GM21447 (cell line): ENCODE data around the gene HS1BP3.

Experiments used
- ATAC-seq: cut with Tn5 transposase; IDR thresholded peaks from one replicate; pipeline ENCODE4 v1.9.1; 2021; ENCODE audit not compliant: unreplicated experiment

The HS1BP3 gene

DNA sequence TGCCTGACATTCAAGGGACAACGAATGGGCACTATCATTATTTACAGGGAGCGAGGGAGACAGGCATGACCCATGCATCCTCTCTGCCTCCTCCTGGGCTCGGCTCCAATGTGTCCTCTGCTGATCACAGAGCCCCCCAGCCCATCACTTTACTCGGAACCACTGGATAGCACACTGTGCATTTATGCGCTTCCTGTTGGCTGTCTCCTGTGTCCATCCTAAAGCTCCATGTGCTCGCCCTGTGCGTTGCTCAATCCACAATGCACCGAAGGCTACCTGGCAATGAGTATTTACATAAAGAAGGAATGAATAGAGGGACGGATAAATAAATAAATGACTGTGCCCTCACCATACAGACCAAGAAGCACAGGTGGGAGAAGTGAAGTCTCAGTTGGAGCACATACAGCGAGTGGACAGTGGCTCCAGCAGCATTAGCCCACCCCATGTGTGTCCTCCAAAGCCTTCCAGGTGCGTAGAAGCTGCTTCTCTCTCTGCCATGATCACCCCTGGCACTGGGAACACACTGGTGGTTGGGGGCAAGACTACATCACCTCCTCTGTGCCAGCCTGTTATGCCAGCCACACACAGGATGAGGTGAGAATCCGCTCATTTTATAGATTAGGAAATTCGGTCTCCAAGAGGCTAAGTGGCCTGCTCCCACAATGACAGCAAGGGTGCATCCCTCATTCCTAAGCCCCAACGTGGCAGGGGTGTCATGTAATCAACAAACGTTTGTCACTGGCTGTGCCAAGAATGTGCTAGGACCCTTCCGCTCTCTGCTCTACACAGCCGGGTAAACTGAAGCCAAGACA, 13.7 kb upstream of the HS1BP3 start:
- ATAC-seq: no peak

DNA sequence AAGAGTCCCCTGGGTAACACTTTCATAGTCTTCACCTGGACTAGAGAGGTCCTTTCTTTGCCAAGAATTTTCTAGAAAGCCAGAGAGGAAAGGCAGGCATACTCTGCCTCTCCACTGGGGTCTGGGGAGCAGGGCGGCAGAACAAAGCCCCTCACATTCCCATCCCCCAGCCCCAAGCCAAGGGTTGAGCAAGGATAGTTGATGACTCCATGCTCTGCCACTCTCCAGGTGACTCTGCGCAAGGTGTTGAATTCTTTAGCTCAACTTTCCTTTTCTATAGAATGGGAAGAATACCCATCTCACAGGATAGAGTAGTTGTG, 13.1 kb upstream of the HS1BP3 start:
- ATAC-seq: no peak

DNA sequence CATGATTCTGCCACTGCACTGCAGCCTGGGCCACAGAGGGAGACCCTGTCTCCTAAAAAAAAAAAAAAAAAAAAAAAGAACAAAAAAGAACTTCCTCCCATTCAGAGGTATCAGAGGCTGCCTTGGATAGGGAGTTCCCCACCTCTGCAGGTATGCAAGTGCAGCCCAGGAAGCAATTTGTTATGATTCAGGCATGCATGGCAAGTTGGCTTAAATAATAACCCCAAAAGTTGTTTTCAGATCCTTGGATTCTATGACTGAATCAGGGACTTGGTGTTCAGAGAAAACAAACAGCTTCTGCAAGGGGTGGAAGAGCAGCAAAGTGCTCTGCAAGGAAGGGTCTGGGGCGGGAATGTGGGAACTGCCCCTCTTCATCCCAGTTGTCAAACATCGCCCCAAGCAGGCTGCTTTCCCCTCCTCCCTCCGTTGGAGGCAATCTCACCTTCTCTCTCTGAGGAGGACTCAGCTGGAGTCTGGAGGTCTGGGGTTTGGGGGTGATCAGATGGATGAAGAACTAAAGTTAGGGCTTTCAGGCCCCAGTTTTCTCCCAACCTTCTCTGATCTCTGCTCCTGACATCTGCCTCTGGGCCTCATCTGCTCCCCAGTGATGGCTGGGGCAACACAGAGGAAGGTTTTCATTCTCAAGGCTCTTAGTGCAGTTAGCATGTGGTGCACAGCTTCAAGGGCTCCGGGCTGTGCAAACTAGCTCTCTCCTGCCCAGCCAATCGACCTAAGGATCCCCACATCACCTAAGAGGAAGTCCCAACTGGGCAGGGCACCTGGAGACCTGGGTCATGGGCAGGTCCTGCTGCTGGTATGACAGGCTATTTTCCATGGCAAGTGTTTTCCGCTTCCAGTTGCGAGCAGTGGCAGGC, 12.5 kb upstream of the HS1BP3 start:
- ATAC-seq: no peak

DNA sequence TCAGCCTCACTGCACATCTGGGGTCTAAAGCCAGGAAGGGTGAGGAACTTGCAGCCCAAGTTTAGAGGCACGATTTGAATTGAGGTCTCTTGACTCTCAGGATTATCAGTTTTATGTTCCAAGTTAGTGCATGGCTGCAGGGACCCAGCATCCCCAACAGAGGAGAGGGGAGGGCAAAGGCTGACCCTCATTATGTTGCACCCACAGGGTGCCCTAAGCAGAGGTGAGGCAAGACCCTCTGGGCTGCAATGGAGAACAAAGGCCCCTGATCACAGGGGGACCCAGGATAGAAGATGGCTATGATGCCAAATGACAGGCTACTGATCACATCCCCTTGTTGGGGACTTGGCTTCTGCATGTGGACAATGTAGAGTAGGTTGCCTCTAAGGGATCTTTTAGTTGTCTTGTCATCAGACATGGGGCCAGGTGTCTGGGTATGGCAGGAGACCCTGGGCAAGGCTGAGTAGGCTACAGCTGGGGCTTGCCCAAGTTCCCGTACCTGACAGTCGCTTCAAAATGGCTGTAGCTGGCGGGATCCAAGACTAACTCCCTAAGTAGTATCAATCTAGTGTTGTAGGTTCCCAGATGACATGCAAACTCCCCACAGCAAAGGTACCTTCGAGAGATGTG, 11.5 kb upstream of the HS1BP3 start:
- ATAC-seq: no peak

DNA sequence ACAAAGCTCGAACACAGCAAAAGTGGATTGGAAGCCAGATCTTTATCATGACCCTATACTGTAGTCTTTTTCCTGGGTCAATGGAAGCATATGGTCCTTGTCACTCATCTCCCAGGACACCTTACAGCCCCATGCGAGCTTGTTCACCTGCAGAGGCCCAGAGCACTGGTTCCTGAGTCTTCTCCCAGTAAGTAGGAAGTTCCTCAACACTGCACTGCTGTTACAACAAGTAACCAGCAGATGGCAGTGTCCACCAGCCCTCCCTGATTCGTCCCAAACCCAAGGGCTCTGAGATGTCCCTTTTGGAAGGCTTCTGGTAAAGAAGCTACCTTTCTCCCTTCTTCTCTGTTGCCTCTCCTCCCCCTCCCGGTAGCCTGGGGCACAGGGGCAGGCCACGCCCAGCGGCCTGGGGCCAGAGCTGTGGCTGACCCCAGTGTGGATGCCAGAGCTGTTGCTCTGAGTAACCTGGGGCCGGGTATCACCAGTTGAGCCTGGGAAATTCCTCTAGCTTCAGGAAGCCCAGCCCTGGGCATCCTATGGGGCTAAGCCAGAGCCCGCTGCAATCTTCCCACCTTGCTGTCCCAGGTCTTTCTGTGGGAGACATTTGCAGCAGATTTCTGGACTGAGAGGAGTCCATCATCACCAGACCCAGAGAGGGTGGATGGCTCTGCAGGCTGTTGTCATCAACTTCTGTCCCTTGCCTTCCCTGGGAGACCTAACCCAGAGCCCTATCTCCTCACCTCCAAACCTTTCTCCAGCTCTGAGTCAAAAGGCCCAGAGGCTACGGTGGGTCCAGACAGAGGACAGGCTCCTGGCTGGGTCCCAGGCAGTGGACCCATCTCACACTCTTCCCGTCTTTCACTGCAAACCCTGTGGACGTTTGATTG, 10.8 kb upstream of the HS1BP3 start:
- ATAC-seq: no peak

DNA sequence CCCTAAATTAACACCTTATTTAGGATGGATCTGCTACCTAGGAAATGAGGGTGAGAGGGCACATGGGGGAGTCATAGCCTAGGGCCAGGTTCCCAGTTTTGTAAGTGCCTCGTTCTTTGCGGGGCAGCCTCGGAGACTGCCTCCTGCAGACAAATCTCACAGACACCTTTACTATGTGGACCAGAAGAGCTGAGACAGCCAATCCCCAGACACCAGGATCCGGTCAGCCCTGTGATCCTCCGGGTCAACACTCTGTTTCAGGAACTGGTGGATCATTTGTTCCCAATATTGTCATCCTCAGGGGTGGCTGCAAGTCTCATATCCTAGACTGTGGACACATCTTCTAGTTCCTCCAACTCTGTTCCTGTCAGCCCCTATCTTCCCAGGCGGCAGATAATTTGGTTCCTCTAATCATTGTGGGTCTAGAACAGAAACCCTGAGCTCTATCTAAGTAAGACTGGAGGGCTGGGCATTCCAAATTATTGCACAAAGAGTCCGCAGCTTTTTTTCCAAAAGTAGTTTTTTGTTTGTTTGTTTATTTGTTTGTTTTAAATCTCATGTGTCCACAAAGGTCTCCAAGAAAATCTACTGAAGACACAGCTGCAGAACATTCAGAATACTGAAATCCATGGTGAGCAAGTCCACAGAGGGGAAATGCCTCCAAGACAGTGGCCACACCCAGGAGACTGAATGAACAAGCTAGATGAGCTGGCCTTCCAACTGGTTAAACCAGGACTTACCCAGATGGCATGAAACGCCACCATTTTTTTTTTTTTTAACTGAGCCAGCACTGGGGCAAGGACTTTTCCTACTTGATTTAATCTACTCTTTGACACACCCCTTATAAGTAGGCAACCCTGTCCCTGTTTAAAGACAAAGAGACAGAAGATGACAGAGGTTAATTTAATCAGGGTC, 9.9 kb upstream of the HS1BP3 start:
- ATAC-seq: no peak

DNA sequence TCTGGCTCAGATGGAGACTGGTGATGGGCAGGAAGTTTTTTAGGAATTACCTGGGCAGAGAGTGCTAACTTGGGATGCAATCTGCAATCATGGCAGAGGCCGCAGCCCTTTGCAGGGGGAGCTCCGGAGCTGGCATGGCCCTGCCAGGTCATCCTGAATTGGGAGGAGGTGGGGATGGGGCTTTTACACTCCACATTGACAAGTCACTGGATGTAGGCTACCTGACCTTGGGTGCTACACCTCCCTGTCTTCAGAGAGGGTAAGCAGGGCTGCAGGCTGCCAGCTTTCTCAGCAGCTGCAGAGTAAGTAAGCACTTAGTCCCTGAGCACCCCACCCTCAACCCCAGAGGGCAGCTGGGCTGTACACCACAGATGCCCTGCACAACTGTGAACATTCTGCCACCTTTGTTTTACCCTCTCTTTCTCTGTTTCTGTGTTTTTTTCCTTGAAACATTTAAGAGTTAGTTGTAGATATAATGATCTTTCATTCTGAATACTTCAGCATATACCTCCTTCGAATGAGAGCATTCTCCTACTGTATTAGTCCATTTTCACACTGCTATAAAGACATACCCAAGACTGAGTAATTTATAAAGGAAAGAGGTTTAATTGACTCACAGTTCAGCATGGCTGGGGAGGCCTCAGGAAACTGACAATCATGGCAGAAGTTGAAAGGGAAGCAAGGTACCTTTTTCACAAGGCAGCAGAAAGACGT, 6.8 kb upstream of the HS1BP3 start:
- ATAC-seq: no peak

DNA sequence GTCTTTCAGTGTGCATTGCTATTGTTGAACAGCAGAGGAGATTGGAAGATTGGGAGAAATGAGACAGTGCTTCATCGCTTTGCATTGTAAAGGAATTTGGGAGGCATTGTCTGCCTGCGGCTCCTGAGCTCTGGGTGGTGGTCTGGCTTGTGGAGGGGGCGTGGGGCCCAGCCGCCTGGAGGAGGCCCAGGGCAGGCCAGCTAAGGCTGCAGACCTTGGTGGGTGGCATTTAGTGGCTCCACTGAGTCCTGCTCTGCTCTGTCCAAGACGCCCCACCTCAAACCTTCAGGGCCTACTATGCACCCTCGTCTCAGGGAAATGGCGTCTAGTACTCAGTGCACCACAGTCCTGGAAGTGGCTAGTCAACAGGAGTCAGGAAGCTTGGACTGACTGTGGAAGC, 5.7 kb upstream of the HS1BP3 start:
- ATAC-seq: no peak

DNA sequence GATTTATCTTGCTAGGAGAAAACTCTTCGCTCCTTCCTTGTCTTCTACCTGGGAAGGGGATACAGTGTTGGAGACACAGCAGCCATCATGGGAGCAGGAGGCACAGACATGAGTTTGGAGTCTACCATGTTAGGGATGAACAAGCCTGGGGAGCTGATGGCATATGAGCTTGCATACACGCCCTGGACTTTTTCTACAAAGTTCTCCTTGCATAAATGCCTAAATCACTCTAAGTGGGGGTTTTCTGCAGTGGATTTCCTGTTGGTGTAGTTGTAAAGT, 3.6 kb upstream of the HS1BP3 start:
- ATAC-seq: no peak

DNA sequence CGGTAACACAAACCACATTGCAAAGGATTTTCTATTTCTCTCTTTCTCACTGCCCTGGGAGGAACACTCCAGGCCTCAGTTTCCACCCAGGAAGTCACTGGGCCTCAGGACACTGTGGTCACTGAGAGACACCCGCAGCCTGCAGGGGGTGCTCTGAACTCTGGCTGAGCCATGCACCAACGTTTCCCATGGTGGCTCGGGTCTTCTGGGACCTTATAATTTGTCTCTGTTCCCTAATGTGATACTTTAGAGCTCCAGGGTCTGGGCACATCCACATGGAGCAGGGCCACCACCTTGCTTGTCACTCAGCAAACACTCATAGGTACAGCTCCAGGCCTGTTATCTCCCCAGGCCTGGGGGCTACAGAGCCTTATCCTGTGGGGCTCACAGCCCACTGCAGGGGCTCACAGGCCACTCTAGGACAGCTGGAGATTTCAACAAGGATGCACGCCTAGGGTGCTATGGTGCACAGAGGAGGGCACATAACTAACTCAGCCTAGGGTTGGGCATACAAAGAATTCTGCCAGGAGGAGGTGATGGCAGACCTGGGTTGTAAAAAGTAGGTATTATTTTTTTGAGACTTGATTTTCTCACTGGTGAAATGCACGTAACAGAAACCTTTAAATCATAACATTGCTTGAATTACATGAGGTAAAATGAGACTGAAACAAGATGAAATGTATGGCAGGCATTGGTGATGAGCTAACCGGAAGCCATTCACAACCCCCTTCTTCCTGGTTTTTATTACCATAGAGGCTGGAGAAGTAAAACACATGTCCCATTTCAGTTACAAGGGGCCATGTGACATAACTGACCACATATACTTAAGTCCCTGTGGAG, 3.0 kb upstream of the HS1BP3 start:
- no peak for ATAC-seq

DNA sequence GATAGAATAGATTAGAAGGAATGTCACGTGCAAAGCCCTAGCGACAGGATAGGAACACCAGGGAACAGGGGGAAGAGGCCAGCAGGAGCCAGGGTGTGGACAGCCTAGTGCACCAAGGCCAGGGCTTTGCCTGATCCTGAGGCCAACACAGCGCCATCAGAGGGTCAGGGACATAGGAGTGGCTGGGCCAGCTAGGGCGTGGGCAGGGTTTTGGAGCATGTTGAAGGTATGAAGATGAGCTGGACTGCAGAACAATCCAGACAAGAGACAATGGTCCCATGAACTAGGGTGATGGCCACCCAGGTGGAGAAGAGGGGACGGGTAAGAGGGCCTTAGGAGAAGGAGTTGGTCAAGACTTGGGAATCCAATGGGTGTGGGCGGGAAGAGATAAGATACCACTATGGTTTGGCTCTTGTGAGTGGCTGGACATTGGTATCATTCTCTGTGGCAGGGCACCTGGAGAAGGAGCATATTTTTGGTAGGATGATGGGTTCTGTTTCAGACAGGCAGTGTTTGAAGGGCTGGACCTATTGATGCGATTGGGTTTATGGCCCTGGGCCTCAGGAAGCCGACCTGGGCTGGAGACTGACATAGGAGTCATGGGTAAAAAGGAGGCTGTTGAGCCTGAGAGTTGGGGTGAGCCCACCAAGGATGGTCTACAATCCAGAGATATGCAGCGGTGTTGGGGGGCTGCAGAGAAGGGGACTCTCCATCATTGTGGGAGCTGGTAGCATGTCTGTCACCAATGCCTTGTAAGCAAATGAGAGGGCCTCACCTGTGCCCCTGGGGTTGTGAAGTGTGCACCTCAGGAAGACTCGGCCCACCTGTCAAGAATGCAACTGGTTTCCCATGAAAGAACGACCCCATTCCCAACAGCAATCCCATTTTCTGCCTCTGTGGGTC, 2.0 kb upstream of the HS1BP3 start:
- no peak for ATAC-seq

DNA sequence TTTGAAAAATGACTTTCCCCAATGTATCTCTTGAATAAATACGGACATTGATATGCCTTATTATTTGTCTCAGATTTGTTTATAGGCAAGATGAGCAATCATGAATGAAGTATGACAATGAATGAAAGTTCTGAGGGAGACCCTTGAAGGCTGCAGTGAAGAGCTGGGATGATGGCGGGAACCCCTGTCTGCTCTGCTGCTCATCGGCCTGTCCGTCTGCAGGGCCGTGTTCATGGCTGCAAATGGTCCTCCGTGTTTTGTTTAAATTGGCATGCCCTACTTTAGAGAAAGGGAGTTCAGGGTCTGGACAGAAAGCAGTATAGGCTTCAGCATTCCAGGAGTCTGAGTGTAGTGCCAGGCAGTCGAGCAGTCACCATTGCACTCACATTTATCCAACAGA, 1.2 kb upstream of the HS1BP3 start:
- no peak for ATAC-seq

DNA sequence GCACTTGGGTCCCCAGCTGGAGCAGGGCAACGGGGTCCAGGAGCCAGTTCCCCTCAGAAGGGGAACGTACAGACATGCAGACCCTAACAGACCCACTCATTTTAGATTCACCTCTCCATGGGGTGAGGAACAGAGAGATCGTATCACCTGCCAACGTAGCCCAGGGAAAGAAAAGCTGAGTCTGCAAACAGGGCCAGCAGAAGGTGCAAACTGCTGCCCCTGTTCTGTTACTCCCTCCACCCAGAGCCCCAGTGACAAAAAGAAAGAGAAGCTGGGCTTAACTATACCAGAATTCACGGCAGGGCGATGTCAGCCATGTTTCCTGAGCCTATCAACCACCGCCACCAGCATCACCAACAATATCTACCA, 817 bp upstream of the HS1BP3 start:
- no peak for ATAC-seq

DNA sequence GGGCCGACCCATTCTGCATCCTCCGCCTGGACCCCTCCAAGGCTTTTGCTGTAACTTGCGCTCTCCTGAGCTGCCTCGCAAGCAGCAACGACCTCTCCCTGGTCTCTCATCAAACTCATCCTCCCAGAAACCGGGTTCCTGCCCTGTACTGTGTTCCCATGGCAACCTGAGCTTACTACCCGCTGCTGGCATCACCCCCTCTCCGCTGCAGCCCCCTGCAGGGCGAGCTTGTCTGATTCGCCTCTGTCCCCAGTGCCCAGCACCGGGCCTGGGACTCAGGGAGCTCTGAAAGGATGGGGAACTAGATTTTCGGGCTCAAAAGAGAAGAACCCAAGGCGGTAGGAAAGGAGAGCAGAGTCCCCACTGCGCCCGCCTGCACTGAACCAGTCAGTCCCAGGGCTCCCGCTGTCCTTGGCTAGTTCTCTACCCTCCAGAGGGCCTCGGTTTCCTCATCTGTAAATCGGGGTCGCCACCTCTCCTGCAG, 463 bp downstream of the HS1BP3 start:
- peak; percentile 22 for ATAC-seq

DNA sequence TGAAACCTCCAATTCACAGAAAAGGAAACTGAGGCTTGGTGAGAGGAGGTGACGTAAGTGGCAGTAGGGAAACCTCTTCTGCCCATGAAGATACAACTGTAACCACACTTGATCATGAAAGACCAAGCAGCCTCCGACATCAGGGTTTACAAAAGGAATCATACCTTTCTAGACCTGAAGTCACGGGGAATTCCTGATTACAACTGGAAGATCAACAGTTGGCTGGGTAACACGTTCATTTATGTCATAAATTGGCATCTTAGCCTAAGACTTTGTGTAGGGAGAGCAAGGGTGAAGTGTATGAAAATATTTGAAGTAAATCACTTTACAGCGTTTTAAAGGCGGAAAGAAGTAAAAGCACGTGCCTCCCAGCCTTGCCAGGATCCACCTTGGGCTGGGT, 922 bp downstream of the HS1BP3 start:
- ATAC-seq: no peak

DNA sequence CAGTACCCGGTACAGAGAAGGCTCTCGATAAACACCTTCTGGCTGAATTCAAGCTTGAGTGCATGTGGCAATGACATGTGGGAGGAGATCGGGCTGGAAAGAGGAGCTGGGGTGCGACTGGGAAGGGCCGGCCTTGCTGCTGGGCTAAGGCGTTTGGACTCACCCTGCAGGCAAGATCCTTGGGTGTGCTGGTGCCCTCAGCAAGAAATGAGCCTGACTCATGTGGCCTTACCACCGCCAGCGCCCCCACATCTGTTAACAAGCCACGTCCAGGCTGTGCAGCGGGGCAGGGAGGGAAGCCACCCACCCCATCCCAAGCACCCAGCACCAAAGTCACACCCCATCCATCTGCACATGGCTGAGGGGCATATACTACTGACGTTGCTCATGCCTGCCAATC, 1.3 kb downstream of the HS1BP3 start:
- no peak for ATAC-seq

DNA sequence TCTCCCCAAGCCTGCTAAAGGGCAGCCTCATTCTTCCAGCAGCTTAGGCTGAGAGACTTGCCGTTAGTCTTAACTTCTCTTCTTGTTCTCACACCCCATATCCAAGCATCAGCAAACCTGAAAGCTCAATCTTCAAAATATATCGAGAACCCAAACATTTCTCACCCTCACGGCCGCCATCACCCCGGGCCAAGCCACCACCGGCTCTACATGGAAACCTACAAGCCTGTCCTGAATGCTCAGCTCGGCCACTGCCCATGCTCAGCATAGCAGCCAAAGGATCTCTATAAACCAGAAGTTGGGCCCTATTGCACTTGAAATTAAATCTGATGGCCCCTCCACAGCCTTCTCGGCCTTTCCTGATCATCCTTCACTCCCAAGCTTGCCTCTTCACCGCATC, 2.1 kb downstream of the HS1BP3 start:
- ATAC-seq: no peak

DNA sequence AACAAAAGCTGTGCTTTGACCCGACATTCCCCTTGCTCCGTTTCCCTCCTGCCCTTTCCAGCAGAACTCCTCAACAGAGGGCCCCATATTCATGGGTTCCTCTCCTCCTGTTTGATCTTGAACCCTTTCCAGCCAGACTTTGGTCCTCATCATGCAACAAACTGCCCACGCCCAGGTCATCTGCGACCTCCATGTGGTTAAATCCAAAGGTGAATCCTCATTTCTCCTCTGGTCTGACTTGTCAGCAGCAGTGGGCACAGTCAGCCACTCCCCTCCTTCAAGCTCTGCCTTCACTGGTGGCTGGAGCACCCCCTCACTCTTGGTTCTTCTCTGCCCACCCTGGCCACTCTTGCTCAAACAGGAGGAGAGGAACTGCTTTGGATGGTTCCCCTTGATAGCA, 2.7 kb downstream of the HS1BP3 start:
- ATAC-seq: no peak
